ENCODE results near the gene BMP2. TPM values are rescaled to one million over a fixed set of nuclear protein-coding genes. Genes with fewer than 3 reads are reported as not detected.

Gene BMP2
- total RNA-seq, 1 donor from 2014 or later, result 13.8 TPM

- no peak for DNase-seq
Observed at GRCh38 chr20:6768228-6769140, 998 bp downstream of the BMP2 start.

GRCh38 chr20:6769903-6770785, 2.7 kb downstream of the BMP2 start:
- peak; percentile 28 for DNase-seq

GRCh38 chr20:6770786-6771100, 3.3 kb downstream of the BMP2 start:
- no peak for DNase-seq

- no peak for DNase-seq
Observed at GRCh38 chr20:6780433-6781190, 13.1 kb downstream of the BMP2 start.

- no peak for DNase-seq
Observed at GRCh38 chr20:6783752-6784151, 16.3 kb downstream of the BMP2 start.

GRCh38 chr20:6784210-6784631, 16.7 kb downstream of the BMP2 start:
- DNase-seq, result peak; percentile 46

GRCh38 chr20:6784767-6785166, 17.3 kb downstream of the BMP2 start:
- no peak for DNase-seq

- DNase-seq, result no peak
Observed at GRCh38 chr20:6786548-6786947, 19.1 kb downstream of the BMP2 start.

GRCh38 chr20:6792789-6793188, 25.3 kb downstream of the BMP2 start:
- no peak for DNase-seq

- DNase-seq, result no peak
Observed at GRCh38 chr20:6802227-6802626, 34.7 kb downstream of the BMP2 start.

GRCh38 chr20:6806275-6806674, 38.8 kb downstream of the BMP2 start:
- no peak for DNase-seq

- no peak for DNase-seq
Observed at GRCh38 chr20:6811262-6812035, 44.0 kb downstream of the BMP2 start.

- no peak for DNase-seq
Observed at GRCh38 chr20:6812530-6812929, 45.0 kb downstream of the BMP2 start.

GRCh38 chr20:6814945-6815344, 47.5 kb downstream of the BMP2 start:
- no peak for DNase-seq

- DNase-seq, result no peak
Observed at GRCh38 chr20:6818033-6818808, 50.7 kb downstream of the BMP2 start.

- no peak for DNase-seq
Observed at GRCh38 chr20:6819599-6819998, 52.1 kb downstream of the BMP2 start.

- no peak for DNase-seq
Observed at GRCh38 chr20:6824401-6824800, 56.9 kb downstream of the BMP2 start.

GRCh38 chr20:6827472-6827871, 60.0 kb downstream of the BMP2 start:
- DNase-seq, result no peak

GRCh38 chr20:6828794-6829423, 61.4 kb downstream of the BMP2 start:
- peak; percentile 42 for DNase-seq

GRCh38 chr20:6829510-6830116, 62.1 kb downstream of the BMP2 start:
- DNase-seq, result no peak
